Activated T-cell treated with anti-CD3 and anti-CD28 coated beads, Interleukin-2, amount 50 U/mL, for 24 hours (primary cell): ENCODE measurements around the gene IFT25.
"Not testable (repeated sequence)": the region's sequence is repeated elsewhere in the genome, so short reads cannot be mapped to it uniquely, and the experiment has no call there.

Source experiments
- DNase-seq: peaks from one replicate; pipeline ENCODE4 v3.0.0-alpha.2; 2020
- H3K27ac Mint-ChIP-seq: 2 replicates; pipeline ENCODE4 v1.8.0; 2020; ENCODE audit warnings: mild to moderate bottlenecking, mixed read lengths
- H3K27me3 Mint-ChIP-seq: 2 replicates; pipeline ENCODE4 v1.8.0; 2020; ENCODE audit warnings: mixed read lengths
- H3K36me3 Mint-ChIP-seq: 2 replicates; pipeline ENCODE4 v1.8.0; 2020; ENCODE audit warnings: low read depth, mixed read lengths
- H3K4me1 Mint-ChIP-seq: 2 replicates; pipeline ENCODE4 v1.8.0; 2020; ENCODE audit warnings: low read depth, mixed read lengths
- H3K4me3 Mint-ChIP-seq: 2 replicates; pipeline ENCODE4 v1.8.0; 2020; ENCODE audit warnings: mild to moderate bottlenecking, moderate library complexity, mixed read lengths
- H3K9me3 Mint-ChIP-seq: 2 replicates; pipeline ENCODE4 v1.8.0; 2020; ENCODE audit warnings: mixed read lengths

IFT25 gene

DNA sequence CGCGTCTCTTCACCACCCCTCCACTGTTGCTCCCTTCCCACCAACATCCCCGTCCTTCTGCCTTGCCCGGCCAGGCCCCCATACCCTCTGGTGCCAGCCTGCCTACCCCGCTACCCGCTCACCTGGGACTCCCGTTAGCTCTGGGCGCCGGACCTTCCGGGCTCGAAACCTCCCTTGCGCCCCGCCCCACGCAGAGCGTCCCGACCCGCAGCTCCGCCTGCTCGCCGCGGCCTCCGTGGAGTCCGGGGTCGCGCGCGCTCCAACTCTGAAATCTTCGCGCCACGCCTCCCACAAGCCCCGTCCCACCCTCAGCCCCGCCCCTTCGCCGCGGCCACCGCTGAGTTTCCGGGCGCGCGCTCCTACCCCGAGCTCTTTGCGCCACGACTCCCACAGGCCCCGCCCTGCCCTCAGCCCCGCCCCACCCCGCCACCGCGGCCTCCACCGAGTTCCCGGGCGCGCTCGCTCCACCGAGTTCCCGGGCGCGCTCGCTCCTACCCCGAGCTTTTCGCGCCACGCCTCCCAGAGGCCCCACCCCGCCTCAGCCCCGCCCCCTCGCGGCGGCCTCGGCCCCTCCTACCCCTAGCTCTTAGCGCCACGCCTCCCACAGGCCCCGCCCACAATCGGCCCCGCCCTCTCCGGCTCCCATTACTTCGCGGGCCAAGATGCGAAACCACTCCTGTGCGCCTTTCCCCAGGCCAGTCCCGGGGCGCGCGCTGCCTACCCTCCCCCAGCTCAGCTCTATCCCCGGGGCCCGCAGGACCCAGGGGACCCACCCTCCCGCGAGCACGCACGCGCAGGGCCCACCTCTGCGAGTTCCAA is at the start of gene IFT25:
TSS of gene IFT25 (minus strand) at position 267 of the 819 bp plus-strand sequence. CDS start 5,617 bp downstream, outside the sequence.
- peaks cover 52% of the 10 kb centered on the region for H3K4me1 Mint-ChIP-seq
- peak within 1 kb of the TSS; percentile 97 for H3K27ac Mint-ChIP-seq
- peaks cover 49% of the 10 kb centered on the region for H3K36me3 Mint-ChIP-seq
- no peaks in the 10 kb centered on the region for H3K9me3 Mint-ChIP-seq
- peak within 1 kb of the TSS; percentile 96 for H3K4me3 Mint-ChIP-seq
- peak; percentile 100 for DNase-seq
- H3K27me3 Mint-ChIP-seq: no peaks in the 10 kb centered on the region

DNA sequence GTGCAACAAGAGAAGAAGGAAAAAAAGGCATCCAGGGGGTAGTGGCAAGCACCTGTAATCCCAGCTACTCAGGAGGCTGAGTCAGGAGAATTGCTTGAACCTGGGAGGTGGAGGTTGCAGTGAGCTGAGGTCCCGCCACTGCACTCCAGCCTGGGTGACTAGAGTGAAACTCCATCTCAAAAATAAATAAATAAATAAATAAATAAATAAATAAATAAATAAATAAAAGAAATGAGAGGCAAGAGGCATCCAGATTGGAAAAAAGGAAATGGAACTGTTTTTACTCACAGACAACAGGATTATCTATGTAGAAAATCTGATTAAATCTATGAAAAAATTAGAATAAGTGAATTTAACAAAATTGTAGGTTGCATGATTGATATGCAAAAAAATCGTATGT is 49.0 kb upstream of the IFT25 start:
- H3K9me3 Mint-ChIP-seq, H3K27ac Mint-ChIP-seq, DNase-seq, H3K4me3 Mint-ChIP-seq, H3K36me3 Mint-ChIP-seq, H3K4me1 Mint-ChIP-seq, H3K27me3 Mint-ChIP-seq: not testable (repeated sequence)

DNA sequence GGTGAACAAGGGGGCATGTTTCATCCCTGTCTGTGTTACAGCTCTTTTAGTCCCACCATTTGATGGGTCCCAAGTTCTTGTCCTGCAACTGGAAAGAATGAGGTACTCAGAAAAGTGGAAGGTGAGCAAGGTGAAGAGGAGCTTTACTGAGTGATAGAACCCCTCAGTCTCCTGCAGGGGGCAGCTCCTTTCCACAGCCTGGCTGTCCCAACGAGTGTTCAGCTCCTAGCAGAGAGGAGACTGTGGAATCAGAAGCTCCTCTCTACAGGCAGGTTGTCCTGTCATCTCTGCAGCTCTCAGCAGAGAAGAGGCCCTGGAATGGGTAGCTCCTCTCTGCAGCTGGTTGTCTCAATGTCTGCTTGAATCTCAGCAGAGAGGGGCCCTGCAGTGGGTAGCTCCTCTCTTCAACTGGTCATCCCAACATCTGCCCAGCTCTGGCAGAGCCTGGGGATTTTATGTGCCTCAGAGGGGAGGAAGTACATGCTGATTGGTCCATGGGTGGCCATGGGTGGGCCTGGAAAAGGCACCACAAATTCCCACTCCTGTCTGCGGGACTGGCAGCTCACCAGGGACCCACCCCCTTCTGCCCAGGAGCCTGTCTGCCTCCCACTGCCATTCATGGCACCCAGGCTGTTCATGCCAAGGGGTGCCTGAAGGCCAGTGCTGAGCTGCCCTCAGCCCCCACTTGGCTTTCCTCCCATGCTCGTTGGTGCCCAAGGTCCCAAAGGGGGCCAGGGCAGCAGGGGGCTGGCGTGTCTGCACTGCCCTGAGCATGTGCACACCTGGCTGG is 46.8 kb upstream of the IFT25 start:
- H3K4me3 Mint-ChIP-seq: no peak overlapping the region
- DNase-seq: no peak
- no peaks in the 10 kb centered on the region for H3K9me3 Mint-ChIP-seq
- no peaks in the 10 kb centered on the region for H3K36me3 Mint-ChIP-seq
- no peak overlapping the region for H3K27ac Mint-ChIP-seq
- H3K4me1 Mint-ChIP-seq: peaks cover 6% of the 10 kb centered on the region
- peaks cover 3% of the 10 kb centered on the region for H3K27me3 Mint-ChIP-seq

DNA sequence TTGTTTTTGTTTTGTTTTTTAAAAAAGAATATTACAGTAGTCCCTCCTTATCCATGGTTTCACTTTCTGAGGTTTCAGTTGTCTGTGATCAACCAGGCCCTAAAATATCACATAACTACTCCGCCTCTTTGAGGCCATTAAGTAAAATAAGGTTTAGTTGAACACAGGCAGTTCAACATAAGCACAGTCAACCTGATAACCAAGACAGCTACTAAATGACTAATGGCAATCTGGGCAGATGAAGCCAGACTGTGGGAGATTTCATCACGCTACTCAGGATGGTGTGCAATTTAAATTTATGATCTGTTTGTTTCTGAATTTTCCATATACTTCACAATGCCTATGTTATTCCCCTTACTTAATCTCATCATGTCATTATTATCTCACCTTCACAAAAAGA is 42.4 kb upstream of the IFT25 start:
- H3K9me3 Mint-ChIP-seq: no peaks in the 10 kb centered on the region
- H3K27ac Mint-ChIP-seq: peak overlapping the region; percentile 51
- H3K36me3 Mint-ChIP-seq: no peaks in the 10 kb centered on the region
- peaks cover 17% of the 10 kb centered on the region for H3K4me1 Mint-ChIP-seq
- H3K4me3 Mint-ChIP-seq: no peak overlapping the region
- H3K27me3 Mint-ChIP-seq: no peaks in the 10 kb centered on the region
- no peak for DNase-seq

DNA sequence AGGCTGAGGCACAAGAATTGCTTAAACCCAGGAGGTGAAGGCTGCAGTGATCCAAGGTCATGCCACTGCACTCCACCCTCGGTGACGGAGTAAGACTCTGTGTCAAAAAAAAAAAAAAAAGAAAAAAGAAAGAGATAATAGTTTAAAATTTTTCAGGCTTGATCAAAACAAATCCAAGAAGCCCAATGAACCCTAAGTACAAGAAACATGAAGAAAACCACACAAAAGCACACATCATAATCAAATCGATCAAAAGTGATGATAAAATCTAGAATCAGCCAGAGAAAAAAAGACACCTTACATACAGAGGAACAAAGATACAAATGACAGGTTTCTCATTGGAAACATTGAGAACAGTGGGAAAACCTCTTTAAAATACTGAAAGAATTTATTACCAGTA is 41.0 kb upstream of the IFT25 start:
- H3K27ac Mint-ChIP-seq: no peak overlapping the region
- no peaks in the 10 kb centered on the region for H3K36me3 Mint-ChIP-seq

DNA sequence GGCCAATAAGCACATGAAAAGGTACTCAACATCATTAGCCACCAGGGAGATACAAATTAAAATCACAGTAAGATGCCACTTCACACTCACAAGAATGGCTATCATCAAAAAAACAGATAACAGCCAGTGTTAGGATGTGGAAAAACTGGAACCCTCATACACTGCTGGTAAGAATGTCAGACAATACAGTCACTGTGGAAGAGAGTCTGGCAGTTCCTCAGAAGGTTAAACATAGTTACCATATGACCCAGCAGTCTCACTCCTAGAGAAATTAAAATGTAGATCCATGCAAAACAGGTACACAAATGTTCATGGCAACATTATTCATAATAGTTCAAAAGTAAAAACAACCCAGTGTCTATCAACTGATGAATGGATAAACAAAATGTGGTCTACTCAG is 39.2 kb upstream of the IFT25 start:
- Mint-ChIP-seq H3K9me3 (no peaks in the 10 kb centered on the region), H3K4me1 (peaks cover 22% of the 10 kb centered on the region), H3K27me3 (no peaks in the 10 kb centered on the region), H3K27ac (no peak overlapping the region), H3K36me3 (no peaks in the 10 kb centered on the region), H3K4me3 (no peak overlapping the region)
- no peak for DNase-seq

More for the DNA sequence above, 41.0 kb upstream of the IFT25 start:
- no peak for DNase-seq
- Mint-ChIP-seq H3K9me3 (no peaks in the 10 kb centered on the region), H3K27me3 (no peaks in the 10 kb centered on the region), H3K4me1 (peaks cover 22% of the 10 kb centered on the region), H3K4me3 (no peak overlapping the region)

DNA sequence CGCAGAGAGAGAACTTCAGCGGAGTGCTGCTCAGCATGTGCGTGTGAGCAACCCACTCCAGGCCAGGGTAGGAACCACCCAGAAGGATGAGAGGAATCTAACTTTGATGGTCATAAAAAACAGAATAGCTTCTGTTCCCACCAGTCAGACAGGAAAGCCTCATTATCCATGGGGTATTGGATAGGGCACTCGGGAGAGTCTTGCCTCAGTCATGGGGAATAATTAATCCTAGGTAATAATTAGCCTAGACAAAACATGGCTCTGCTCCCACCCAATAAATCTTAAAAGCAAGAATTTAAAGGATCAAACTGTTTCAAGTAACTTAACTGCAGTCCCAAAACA is 37.2 kb upstream of the IFT25 start:
- no peak overlapping the region for H3K27ac Mint-ChIP-seq
- no peak for DNase-seq
- H3K4me1 Mint-ChIP-seq: peaks cover 18% of the 10 kb centered on the region
- H3K36me3 Mint-ChIP-seq: no peaks in the 10 kb centered on the region
- H3K4me3 Mint-ChIP-seq: no peak overlapping the region
- no peaks in the 10 kb centered on the region for H3K27me3 Mint-ChIP-seq
- no peaks in the 10 kb centered on the region for H3K9me3 Mint-ChIP-seq

DNA sequence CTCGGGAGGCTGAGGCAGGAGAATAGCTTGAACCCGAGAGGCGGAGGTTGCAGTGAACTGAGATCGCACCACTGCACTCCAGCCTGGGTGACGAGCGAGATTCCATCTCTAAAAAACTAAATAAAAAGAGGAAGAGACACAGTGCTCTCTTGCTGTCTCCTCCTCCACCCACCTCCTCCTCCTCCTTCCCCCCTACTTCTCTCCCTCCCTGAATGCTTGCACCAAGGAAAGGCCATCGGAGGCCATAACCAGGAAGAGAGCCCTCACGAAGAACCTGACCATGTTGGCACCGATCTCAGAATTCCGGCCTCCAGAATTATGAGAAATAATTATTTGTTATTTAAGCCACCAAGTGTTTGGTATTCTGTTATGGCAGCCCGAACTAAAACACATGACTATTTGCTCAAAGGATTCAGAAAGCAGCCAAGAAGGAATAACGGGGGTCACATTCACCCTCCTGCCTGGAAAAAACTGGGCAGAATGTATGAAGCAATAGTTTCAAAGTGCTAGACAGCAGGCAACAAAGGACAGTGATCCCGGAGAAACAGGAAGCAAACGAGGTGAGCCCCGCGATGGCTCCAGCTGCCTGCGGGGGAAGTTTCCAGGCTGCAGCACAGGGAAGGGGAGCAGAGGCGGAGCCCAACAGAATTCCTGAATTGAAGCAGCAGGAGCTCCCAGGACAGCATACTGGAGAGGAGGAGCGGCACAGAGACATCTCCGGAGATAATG is 36.7 kb upstream of the IFT25 start:
- H3K4me3 Mint-ChIP-seq: no peak overlapping the region
- peaks cover 15% of the 10 kb centered on the region for H3K4me1 Mint-ChIP-seq
- no peaks in the 10 kb centered on the region for H3K36me3 Mint-ChIP-seq
- H3K27ac Mint-ChIP-seq: no peak overlapping the region
- H3K27me3 Mint-ChIP-seq: no peaks in the 10 kb centered on the region
- no peak for DNase-seq
- H3K9me3 Mint-ChIP-seq: no peaks in the 10 kb centered on the region

DNA sequence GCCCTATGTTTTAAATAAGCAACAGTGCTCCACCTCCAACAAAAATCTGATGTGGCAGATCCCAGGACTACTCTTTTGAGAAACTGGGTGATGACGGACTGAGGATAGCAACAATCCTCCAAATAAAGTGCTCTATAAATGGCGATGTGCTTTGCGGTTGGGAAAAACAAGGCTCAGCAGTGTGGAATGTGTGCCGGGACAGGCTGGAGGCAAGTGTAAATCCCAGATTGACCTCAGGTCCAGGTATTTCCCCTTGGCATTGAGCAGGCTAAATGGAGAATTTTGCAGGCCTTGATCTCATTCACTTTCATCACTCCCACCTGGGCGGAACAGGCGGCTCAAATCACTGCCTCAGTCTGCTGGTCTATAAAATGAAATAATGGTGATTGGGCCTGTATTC is 35.7 kb upstream of the IFT25 start:
- no peak overlapping the region for H3K4me3 Mint-ChIP-seq

DNA sequence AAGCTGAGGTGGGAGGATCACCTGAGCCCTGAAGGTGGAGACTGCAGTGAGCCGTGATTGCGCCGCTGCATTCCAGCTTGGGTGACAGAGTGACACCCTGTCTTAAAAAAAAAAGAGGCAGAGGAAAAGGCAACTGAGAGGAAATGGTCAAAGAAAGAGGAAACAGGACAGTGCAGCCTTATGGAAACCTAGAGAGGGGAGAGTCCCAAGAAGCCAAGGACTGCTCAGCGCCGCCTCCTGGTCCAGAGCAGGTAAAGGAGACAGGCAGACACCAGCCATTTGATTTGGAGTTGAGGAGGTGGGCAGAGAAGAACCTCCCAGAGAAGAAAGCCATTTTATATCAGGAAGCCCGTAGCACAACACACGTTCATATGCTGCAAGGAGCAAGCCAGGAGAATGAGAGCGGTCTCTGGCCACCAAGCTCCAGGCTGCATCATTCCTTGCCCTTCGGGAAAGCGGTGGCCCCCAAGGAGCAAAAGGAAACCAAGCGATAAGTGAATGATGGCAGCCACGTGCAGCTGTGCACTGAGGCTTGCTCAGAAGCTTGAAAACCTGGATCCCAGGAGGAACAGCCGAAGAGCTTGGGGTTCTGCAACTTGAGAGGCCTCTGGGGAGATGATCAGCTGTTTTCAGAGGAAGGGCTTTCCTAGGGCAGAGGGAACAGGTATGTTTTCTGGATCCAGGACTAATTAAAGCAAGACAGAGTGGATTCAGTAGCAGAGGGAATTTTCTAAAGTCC is 34.4 kb upstream of the IFT25 start:
- no peak overlapping the region for H3K27ac Mint-ChIP-seq
- no peaks in the 10 kb centered on the region for H3K27me3 Mint-ChIP-seq
- no peak for DNase-seq
- no peak overlapping the region for H3K4me3 Mint-ChIP-seq
- H3K36me3 Mint-ChIP-seq: peaks cover 8% of the 10 kb centered on the region
- H3K4me1 Mint-ChIP-seq: peaks cover 4% of the 10 kb centered on the region
- no peaks in the 10 kb centered on the region for H3K9me3 Mint-ChIP-seq

More for the DNA sequence above, 35.7 kb upstream of the IFT25 start:
- Mint-ChIP-seq H3K36me3 (no peaks in the 10 kb centered on the region), H3K27ac (no peak overlapping the region), H3K9me3 (no peaks in the 10 kb centered on the region), H3K4me1 (peaks cover 8% of the 10 kb centered on the region), H3K27me3 (no peaks in the 10 kb centered on the region)
- DNase-seq: no peak

DNA sequence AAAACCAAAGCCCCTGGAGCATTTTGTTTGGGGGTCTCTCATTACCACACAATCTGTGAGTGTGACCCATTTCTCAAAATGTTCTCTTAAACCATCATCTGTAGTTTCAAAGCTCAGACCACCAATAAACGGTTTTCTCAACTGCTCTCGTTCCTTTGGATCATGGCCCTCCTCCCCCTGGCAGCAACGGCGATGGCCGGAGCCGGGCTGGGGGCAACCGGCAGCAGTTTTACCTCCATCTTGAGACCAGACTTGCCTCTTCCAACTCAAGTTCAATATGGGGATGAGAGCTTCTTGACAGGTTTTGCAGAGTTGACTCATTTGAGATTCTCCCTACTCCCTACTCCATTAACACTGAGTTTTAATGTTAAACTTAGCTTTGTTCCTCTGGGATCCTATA is 30.4 kb upstream of the IFT25 start:
- peaks cover 19% of the 10 kb centered on the region for H3K36me3 Mint-ChIP-seq
- peaks cover 6% of the 10 kb centered on the region for H3K4me1 Mint-ChIP-seq
- no peak overlapping the region for H3K27ac Mint-ChIP-seq
- no peaks in the 10 kb centered on the region for H3K9me3 Mint-ChIP-seq
- no peak for DNase-seq
- no peak overlapping the region for H3K4me3 Mint-ChIP-seq
- H3K27me3 Mint-ChIP-seq: no peaks in the 10 kb centered on the region

DNA sequence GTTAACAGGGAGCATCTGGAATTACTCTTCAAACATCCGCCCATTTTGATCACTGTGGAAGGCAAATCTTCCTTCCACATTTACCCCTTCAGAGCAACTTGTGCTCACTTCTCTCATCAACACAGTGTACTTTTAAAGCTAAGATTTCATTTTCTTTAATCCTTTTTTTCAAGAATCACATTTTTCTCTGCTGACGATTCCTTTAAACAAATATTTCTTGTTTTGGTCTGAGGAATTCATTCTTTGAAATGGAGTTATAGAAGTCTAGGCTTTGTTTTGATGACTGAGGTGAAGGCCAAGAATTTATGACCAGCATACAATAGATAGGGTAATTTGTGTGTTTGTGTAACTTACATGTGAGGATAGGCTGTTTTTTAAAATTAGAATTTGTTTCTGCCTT is 26.2 kb upstream of the IFT25 start:
- Mint-ChIP-seq H3K27ac (no peak overlapping the region), H3K36me3 (peaks cover 57% of the 10 kb centered on the region), H3K27me3 (no peaks in the 10 kb centered on the region), H3K4me3 (no peak overlapping the region), H3K9me3 (no peaks in the 10 kb centered on the region), H3K4me1 (peaks cover 6% of the 10 kb centered on the region)
- no peak for DNase-seq

DNA sequence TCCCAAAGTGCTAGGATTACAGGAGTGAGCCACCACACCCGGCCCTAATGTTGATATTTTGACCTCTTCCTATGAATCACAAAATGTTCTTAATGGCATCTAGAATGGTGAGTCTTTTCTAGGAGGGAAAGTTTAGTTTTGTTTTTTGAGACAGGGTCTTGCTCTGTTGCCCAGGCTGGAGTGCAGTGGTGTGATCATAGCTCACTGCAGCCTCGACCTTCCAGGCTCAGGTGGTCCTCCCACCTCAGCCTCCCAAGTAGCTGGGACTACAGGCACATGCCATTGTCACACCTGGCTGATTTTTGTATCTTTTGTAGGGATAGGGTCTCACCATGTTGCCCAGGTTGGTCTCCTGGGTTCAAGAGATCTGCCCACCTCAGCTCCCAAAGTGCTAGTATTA is 23.8 kb upstream of the IFT25 start:
- not testable (repeated sequence) for DNase-seq, H3K27me3 Mint-ChIP-seq, H3K9me3 Mint-ChIP-seq, H3K4me1 Mint-ChIP-seq, H3K4me3 Mint-ChIP-seq
- Mint-ChIP-seq H3K27ac (peak overlapping the region; percentile 53), H3K36me3 (peaks cover 63% of the 10 kb centered on the region)

DNA sequence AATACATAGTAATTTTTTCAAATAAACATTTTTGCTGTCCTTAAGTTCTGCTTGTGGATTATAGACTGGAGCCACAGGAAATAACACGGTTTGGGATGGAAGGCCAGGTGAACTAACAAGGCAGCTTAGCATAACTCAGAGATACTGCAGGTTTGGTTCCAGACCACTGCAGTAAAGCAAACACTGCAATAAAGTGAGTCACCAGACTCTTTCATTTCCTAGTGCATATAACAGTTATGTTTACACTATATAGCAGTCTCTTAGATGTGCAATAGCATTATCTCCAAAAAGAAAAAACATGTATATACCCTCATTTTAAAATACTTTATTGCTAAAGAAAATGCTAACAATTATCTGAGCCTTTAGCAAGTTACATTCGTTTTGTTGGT is 22.6 kb upstream of the IFT25 start:
- Mint-ChIP-seq H3K4me3 (no peak overlapping the region), H3K27ac (no peak overlapping the region), H3K36me3 (peaks cover 73% of the 10 kb centered on the region), H3K9me3 (no peaks in the 10 kb centered on the region), H3K27me3 (no peaks in the 10 kb centered on the region), H3K4me1 (peaks cover 6% of the 10 kb centered on the region)
- DNase-seq: no peak
